H1 (cell line): ENCODE measurements around the gene UBA3. TPM values are rescaled to one million over a fixed set of nuclear protein-coding genes. Genes with fewer than 3 reads are reported as not detected.

Experiments
- CTCF ChIA-PET: fragments of 300-600 bp; sonication (Branson Sonifier 250); formaldehyde crosslinking; loops from one replicate; lab custom pipeline; 2021; ENCODE audit not compliant: partially characterized antibody; lab: Charles Lee
- POLR2A ChIA-PET: fragments of 300-600 bp; sonication (Branson Sonifier 250); formaldehyde crosslinking; loops from one replicate; lab custom pipeline; 2021; ENCODE audit warnings: inconsistent platforms; ENCODE audit not compliant: partially characterized antibody; lab: Charles Lee
- DNase-seq, 2 experiments: peaks; one replicate each; pipeline versions ENCODE4 v3.0.0 to v3.0.0-alpha.2; 2010 to 2022; ENCODE audit warnings: low spot score in 2 of 2, low read depth in 1 of 2, mixed read lengths in 1 of 2
- FAIRE-seq: peaks from 2 replicates; lab custom pipeline; 2011; peaks lifted over from hg19 to GRCh38; lab: Jason Lieb, UNC
- H2AFZ ChIP-seq: 2 replicates; pipeline ENCODE4 v1.8.1; 2012; ENCODE audit warnings: low read length, inconsistent platforms
- H2AK5ac ChIP-seq: 2 replicates; pipeline ENCODE4 v1.6.1; 2013; ENCODE audit warnings: low read depth, low read length
- H2BK120ac ChIP-seq: replicated peaks from 2 replicates; pipeline ENCODE3; 2013; ENCODE audit warnings: low read depth, low read length, inconsistent platforms
- H2BK12ac ChIP-seq: 2 replicates; pipeline ENCODE4 v1.6.1; 2013; ENCODE audit warnings: low read depth, low read length
- H2BK15ac ChIP-seq: 2 replicates; pipeline ENCODE4 v1.6.1; 2013; ENCODE audit warnings: low read length
- H2BK20ac ChIP-seq: 2 replicates; pipeline ENCODE4 v1.6.1; 2013; ENCODE audit warnings: low read length
- H2BK5ac ChIP-seq: 2 replicates; pipeline ENCODE4 v1.6.1; 2013; ENCODE audit warnings: low read depth, low read length
- H3K14ac ChIP-seq: 2 replicates; pipeline ENCODE4 v1.6.1; 2013; ENCODE audit warnings: inconsistent platforms; ENCODE audit not compliant: insufficient read length
- H3K18ac ChIP-seq: 2 replicates; pipeline ENCODE4 v1.6.1; 2013; ENCODE audit warnings: low read length; ENCODE audit errors: extremely low read depth
- H3K23ac ChIP-seq: 2 replicates; pipeline ENCODE4 v1.6.1; 2013; ENCODE audit warnings: inconsistent platforms; ENCODE audit not compliant: insufficient read length
- H3K23me2 ChIP-seq: 2 replicates; pipeline ENCODE4 v1.6.1; 2013; ENCODE audit warnings: low read depth, low read length
- H3K27ac ChIP-seq: 2 replicates; pipeline ENCODE4 v1.6.1; 2011; ENCODE audit warnings: low read depth, low read length, inconsistent platforms
- H3K27me3 ChIP-seq, 4 experiments: replicated peaks in 1 of 4; 1 replicate in 1 of 4; 2 replicates in 3 of 4; pipeline versions ENCODE4 v1.6.1 to v1.8.1; 2011 to 2013; ENCODE audit warnings: low read length in 3 of 4, mild to moderate bottlenecking in 3 of 4, inconsistent platforms in 2 of 4, mixed read lengths in 2 of 4, moderate library complexity in 1 of 4; ENCODE audit not compliant: control insufficient read depth in 3 of 4, insufficient read depth in 3 of 4; ENCODE audit errors: extremely low read depth in 1 of 4
- H3K36me3 ChIP-seq, 4 experiments: 2 replicates each; pipeline versions ENCODE4 v1.6.1 to v1.8.1; 2011 to 2013; ENCODE audit warnings: mild to moderate bottlenecking in 4 of 4, low read length in 3 of 4, moderate library complexity in 2 of 4, control low read depth in 1 of 4, inconsistent platforms in 1 of 4; ENCODE audit not compliant: insufficient read depth in 4 of 4, control insufficient read depth in 2 of 4
- H3K4ac ChIP-seq: replicated peaks from 2 replicates; pipeline ENCODE3; 2013; ENCODE audit warnings: low read length, low read depth, mixed read lengths, inconsistent platforms; ENCODE audit not compliant: insufficient read length
- H3K4me1 ChIP-seq, 4 experiments: replicated peaks in 1 of 4; 1 replicate in 1 of 4; 2 replicates in 3 of 4; pipeline versions ENCODE4 v1.6.1 to v1.8.1; 2011 to 2013; ENCODE audit warnings: low read length in 3 of 4, inconsistent platforms in 2 of 4, mixed read lengths in 1 of 4; ENCODE audit not compliant: insufficient read depth in 4 of 4, control insufficient read depth in 3 of 4
- H3K4me2 ChIP-seq, 2 experiments: 2 replicates each; pipeline versions ENCODE4 v1.6.1 to v1.8.1; 2011 to 2013; ENCODE audit warnings: low read depth in 2 of 2, low read length in 2 of 2, control low read depth in 1 of 2, inconsistent platforms in 1 of 2, mild to moderate bottlenecking in 1 of 2; ENCODE audit not compliant: insufficient read depth in 1 of 2
- H3K4me3 ChIP-seq, 4 experiments: fragments of 200-600, 300-600 bp in 1 of 4; sonication (generic), shearing (Covaris generic), sonication (Bioruptor Twin) in 1 of 4; 2 replicates each; pipeline versions ENCODE4 v1.5.1 to v1.8.1; 2011 to 2016; ENCODE audit warnings: low read length in 4 of 4, low read depth in 3 of 4, control low read depth in 2 of 4, inconsistent platforms in 2 of 4, mild to moderate bottlenecking in 2 of 4, mixed read lengths in 1 of 4, moderate library complexity in 1 of 4; ENCODE audit not compliant: insufficient read depth in 2 of 4; ENCODE audit errors: extremely low read depth in 1 of 4
- H3K56ac ChIP-seq: replicated peaks from 2 replicates; pipeline ENCODE3; 2013; ENCODE audit warnings: low read depth, mild to moderate bottlenecking, mixed read lengths, low read length, inconsistent platforms; ENCODE audit not compliant: insufficient read length
- H3K79me1 ChIP-seq: 2 replicates; pipeline ENCODE4 v1.6.1; 2013; ENCODE audit warnings: low read depth, low read length, control low read depth
- H3K79me2 ChIP-seq, 2 experiments: 2 replicates each; pipeline versions ENCODE4 v1.6.1 to v1.8.1; 2012 to 2013; ENCODE audit warnings: low read length in 2 of 2, mild to moderate bottlenecking in 2 of 2, inconsistent platforms in 1 of 2; ENCODE audit not compliant: insufficient read depth in 2 of 2, control insufficient read depth in 1 of 2
- H3K9ac ChIP-seq, 4 experiments: replicated peaks in 1 of 4; 1 replicate in 1 of 4; 2 replicates in 3 of 4; pipeline versions ENCODE4 v1.6.1 to v1.8.1; 2011 to 2013; ENCODE audit warnings: low read depth in 3 of 4, low read length in 3 of 4, control low read depth in 2 of 4, mild to moderate bottlenecking in 2 of 4, moderate library complexity in 2 of 4, inconsistent platforms in 1 of 4; ENCODE audit errors: extremely low read depth in 1 of 4
- H3K9me3 ChIP-seq, 2 experiments: 2 replicates each; pipeline versions ENCODE4 v1.6.1 to v1.8.1; 2012 to 2013; ENCODE audit warnings: mild to moderate bottlenecking in 2 of 2, moderate library complexity in 2 of 2, control low read depth in 1 of 2, inconsistent platforms in 1 of 2, low read depth in 1 of 2, low read length in 1 of 2, mixed read lengths in 1 of 2; ENCODE audit not compliant: insufficient read depth in 2 of 2
- H4K20me1 ChIP-seq, 2 experiments: replicated peaks in 1 of 2; 2 replicates each; pipeline versions ENCODE3 to v1.8.1; 2011 to 2013; ENCODE audit warnings: inconsistent platforms in 2 of 2, low read length in 2 of 2, mild to moderate bottlenecking in 1 of 2; ENCODE audit not compliant: insufficient read depth in 2 of 2, control insufficient read depth in 1 of 2
- H4K5ac ChIP-seq: 2 replicates; pipeline ENCODE4 v1.6.1; 2013; ENCODE audit warnings: low read length, low read depth, mixed read lengths, inconsistent platforms; ENCODE audit not compliant: insufficient read length
- H4K8ac ChIP-seq: 2 replicates; pipeline ENCODE4 v1.8.0; 2013; ENCODE audit warnings: mild to moderate bottlenecking, moderate library complexity, low read length, inconsistent platforms; ENCODE audit not compliant: insufficient read depth; ENCODE audit errors: extremely low read depth
- H4K91ac ChIP-seq: replicated peaks from 2 replicates; pipeline ENCODE3; 2013; ENCODE audit warnings: low read length, mixed read lengths, inconsistent platforms; ENCODE audit not compliant: insufficient read length
- ASH2L ChIP-seq: fragments of 200-600, 300-600 bp; sonication (generic); IDR thresholded peaks from one replicate; pipeline ENCODE4 v1.7.1; 2017; ENCODE audit warnings: low read length
- BRCA1 ChIP-seq: IDR thresholded peaks from 2 replicates; pipeline ENCODE4 v1.6.1; 2012; ENCODE audit warnings: low read depth, low read length, improper control_type of control experiment
- CHD1 ChIP-seq: IDR thresholded peaks from 2 replicates; pipeline ENCODE4 v1.6.1; 2012; ENCODE audit warnings: low read depth, low read length, improper control_type of control experiment
- CHD2 ChIP-seq: IDR thresholded peaks from 2 replicates; pipeline ENCODE4 v1.6.1; 2012; ENCODE audit warnings: low read length, improper control_type of control experiment
- CTBP2 ChIP-seq: IDR thresholded peaks from 2 replicates; pipeline ENCODE4 v1.7.0; 2011; ENCODE audit warnings: borderline replicate concordance, mild to moderate bottlenecking, moderate library complexity, mixed read lengths, low read length; ENCODE audit not compliant: insufficient read depth, insufficient read length
- EGR1 ChIP-seq: IDR thresholded peaks from 2 replicates; pipeline ENCODE4 v1.6.1; 2011; ENCODE audit warnings: low read depth, low read length, borderline replicate concordance
- HDAC2 ChIP-seq, 2 experiments: fragments of 300-600 bp in 1 of 2; sonication (generic) in 1 of 2; IDR thresholded peaks; 2 replicates each; pipeline ENCODE4 v1.6.1; 2011 to 2012; ENCODE audit warnings: low read depth in 2 of 2, low read length in 2 of 2, mild to moderate bottlenecking in 2 of 2, moderate library complexity in 2 of 2, borderline replicate concordance in 1 of 2, inconsistent platforms in 1 of 2
- HDAC6 ChIP-seq: IDR thresholded peaks from one replicate; pipeline ENCODE4 v1.7.1; 2012; ENCODE audit warnings: low read depth, mild to moderate bottlenecking, inconsistent platforms, low read length, moderate library complexity
- JUND ChIP-seq: IDR thresholded peaks from 2 replicates; pipeline ENCODE4 v1.6.1; 2011; ENCODE audit warnings: mild to moderate bottlenecking, improper control_type of control experiment, low read length
- MAFK ChIP-seq: IDR thresholded peaks from 2 replicates; pipeline ENCODE4 v1.6.1; 2012; ENCODE audit warnings: low read depth, mild to moderate bottlenecking, improper control_type of control experiment, low read length
- POLR2AphosphoS5 ChIP-seq: IDR thresholded peaks from 2 replicates; pipeline ENCODE4 v1.6.1; 2011; ENCODE audit warnings: low read depth, low read length
- SIN3A ChIP-seq, 2 experiments: IDR thresholded peaks in 1 of 2; conservative IDR thresholded peaks in 1 of 2; 2 replicates each; pipeline ENCODE4 v1.6.1; 2011 to 2012; ENCODE audit warnings: low read length in 2 of 2, improper control_type of control experiment in 1 of 2, low read depth in 1 of 2, mild to moderate bottlenecking in 1 of 2
- TBP ChIP-seq: IDR thresholded peaks from 2 replicates; pipeline ENCODE4 v1.6.1; 2011; ENCODE audit warnings: low read depth, low read length, improper control_type of control experiment
- TEAD4 ChIP-seq: IDR thresholded peaks from 2 replicates; pipeline ENCODE4 v1.6.1; 2012; ENCODE audit warnings: low read depth, low read length, inconsistent platforms, mixed read lengths
- WGBS, 2 experiments: shearing (Covaris generic) in 1 of 2; methylation state at CpG; one replicate each; pipeline versions ENCODE4 v1.1.6 to v1.1.7; 2013 to 2015; ENCODE audit warnings: low lambda C conversion rate in 2 of 2, mixed read lengths in 2 of 2, inconsistent platforms in 1 of 2, low coverage in 1 of 2, missing lambda C conversion rate in 1 of 2; ENCODE audit not compliant: insufficient replicate concordance in 2 of 2, insufficient coverage in 1 of 2, insufficient read length in 1 of 2; ENCODE audit errors: extremely low coverage in 1 of 2, missing lambda C conversion rate in 1 of 2; 5-methylcytosine and 5-hydroxymethylcytosine counted together
- polyA plus RNA-seq, 7 experiments: library from polyadenylated mRNA; depleted of rRNA in 3 of 7; stranded (reverse) in 5 of 7; unstranded in 2 of 7; fragments of >200 nt in 5 of 7; fragments of 200-250 nt in 2 of 7; gene quantifications; 1 replicate in 5 of 7; 2 replicates in 1 of 7; 4 replicates in 1 of 7; pipeline versions ENCODE4 v1.2.1 to v1.2.3, GENCODE V29; 2011 to 2013; ENCODE audit warnings: missing spikeins in 2 of 7, mixed read lengths in 2 of 7
- total RNA-seq: library from RNA; stranded (reverse); fragmentation: NEBNext Ultra II Directional; extraction: Animal tissue kit (Norgen Biotek cat#: 25700); gene quantifications from 2 replicates; pipeline ENCODE4 v1.2.1, GENCODE V29; 2021
- TF ChIP-seq, protein P1 (sequence below): IDR thresholded peaks from 2 replicates; pipeline ENCODE4 v1.6.1; 2012; ENCODE audit warnings: inconsistent platforms

Gene UBA3
- total and polyA plus RNA-seq, 2 of the 8 experiments (the other 6 are each of a cell fraction or from before 2014, with no cell fraction given): 40.8 to 97.8 TPM

DNA sequence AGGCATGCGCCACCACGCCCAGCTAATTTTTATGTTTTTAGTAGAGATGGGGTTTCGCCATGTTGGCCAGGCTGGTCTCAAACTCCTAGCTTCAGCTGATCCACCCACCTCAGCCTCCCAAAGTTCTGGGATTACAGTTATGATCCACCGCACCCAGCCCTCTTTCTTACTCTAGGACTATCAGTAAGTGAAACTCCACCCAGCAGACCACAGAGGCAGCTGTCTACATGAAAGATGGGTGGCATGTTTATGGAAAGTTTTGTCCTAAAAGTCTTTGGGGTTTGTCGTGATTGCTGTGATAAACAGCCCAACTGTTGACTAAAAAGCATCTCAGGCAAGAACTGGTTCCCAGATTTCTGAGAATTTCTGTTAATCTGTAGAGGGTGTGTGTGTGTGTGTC is 15.5 kb upstream of the UBA3 start:
- no peak overlapping the region for H3K9ac ChIP-seq
- no peaks in the 10 kb centered on the region for H3K79me1 ChIP-seq
- no peak overlapping the region for H4K5ac ChIP-seq
- no peak overlapping the region for H3K23ac ChIP-seq
- ChIA-PET POLR2A (no interaction called here), CTCF (no interaction called here)
- H2AFZ ChIP-seq: no peak overlapping the region
- H2BK15ac ChIP-seq: no peak overlapping the region
- H2AK5ac ChIP-seq: no peak overlapping the region
- no peak overlapping the region for H2BK5ac ChIP-seq
- H3K56ac ChIP-seq: no peak overlapping the region
- no peak overlapping the region for H3K27ac ChIP-seq
- no peak overlapping the region for H3K4me2 ChIP-seq
- no peak overlapping the region for H4K8ac ChIP-seq
- H3K4ac ChIP-seq: no peak overlapping the region
- H3K4me1 ChIP-seq: peaks cover 0 to 7% (median under 1%) of the 10 kb centered on the region in 4 experiments; a peak in 3 of 7 replicates
- no peak overlapping the region for H4K91ac ChIP-seq
- no peaks in the 10 kb centered on the region for H3K79me2 ChIP-seq
- FAIRE-seq (no peak), DNase-seq (no peak)
- H2BK12ac ChIP-seq: no peak overlapping the region
- WGBS, 2 experiments: 93% methylated on average over 5 of the region's 5 CpGs; no CpG with 5 or more reads in 1 of the 2 experiments
- no peaks in the 10 kb centered on the region for H3K36me3 ChIP-seq
- no peak overlapping the region for H2BK20ac ChIP-seq
- H4K20me1 ChIP-seq: no peaks in the 10 kb centered on the region
- H3K27me3 ChIP-seq: no peaks in the 10 kb centered on the region
- no peaks in the 10 kb centered on the region for H3K9me3 ChIP-seq
- no peaks in the 10 kb centered on the region for H3K23me2 ChIP-seq
- no peak overlapping the region for H3K14ac ChIP-seq
- H3K4me3 ChIP-seq: no peak overlapping the region
- H3K18ac ChIP-seq: no peak overlapping the region
- no peak overlapping the region for H2BK120ac ChIP-seq
- TF ChIP-seq CHD1 (no peak), CHD2 (no peak), HDAC6 (no peak), EGR1 (no peak), SIN3A (conservative IDR thresholded peaks at IDR 0.05 in 1 of 2, IDR thresholded peaks at IDR 0.05 in 1 of 2; ENCODE audit: low read depth in 1 of 2, low read length in 2 of 2) (no peak), HDAC2 (IDR thresholded peaks at IDR 0.05; ENCODE audit: borderline replicate concordance in 1 of 2, low read depth in 2 of 2, low read length in 2 of 2) (no peak), TBP (no peak), TEAD4 (no peak), ASH2L (no peak), MAFK (no peak), POLR2AphosphoS5 (no peak), BRCA1 (no peak), JUND (no peak), CTBP2 (no peak)
- TF ChIP-seq, protein P1, sequence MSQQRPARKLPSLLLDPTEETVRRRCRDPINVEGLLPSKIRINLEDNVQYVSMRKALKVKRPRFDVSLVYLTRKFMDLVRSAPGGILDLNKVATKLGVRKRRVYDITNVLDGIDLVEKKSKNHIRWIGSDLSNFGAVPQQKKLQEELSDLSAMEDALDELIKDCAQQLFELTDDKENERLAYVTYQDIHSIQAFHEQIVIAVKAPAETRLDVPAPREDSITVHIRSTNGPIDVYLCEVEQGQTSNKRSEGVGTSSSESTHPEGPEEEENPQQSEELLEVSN: no peak
